K562 (cell line): ENCODE results near the gene APBB2. TPM values are rescaled to one million over a fixed set of nuclear protein-coding genes. Genes with fewer than 3 reads are reported as not detected.

Experiments used
- ATAC-seq: fragments of 200-7000 bp; cut with Tn5 transposase; 3 replicates; pipeline ENCODE4 v1.9.1; 2020; ENCODE audit warnings: moderate library complexity
- BruUV-seq: library from RNA; stranded (reverse); fragments of 400-500 nt; replicated peaks from 2 replicates; lab custom pipeline; 2021; lab: Mats Ljungman, UMichigan
- CTCF ChIA-PET: fragments of 300-600 bp; formaldehyde crosslinking; extraction: SDS; loops from one replicate; lab custom pipeline; 2021; ENCODE audit warnings: low intra/inter-chr PET ratio; lab: Yijun Ruan, JAX
- POLR2A ChIA-PET: fragments of 300-600, 350-650 bp; sonication (Branson Sonifier 250); formaldehyde crosslinking; extraction: SDS; loops from one replicate; lab custom pipeline; 2021; ENCODE audit warnings: antibody characterized with exemption, inconsistent platforms; lab: Yijun Ruan, JAX
- DNase-seq, 4 experiments: peaks; one replicate each; pipeline versions ENCODE4 v3.0.0 to v3.0.0-alpha.2; 2011 to 2018; ENCODE audit warnings: low spot score in 3 of 4, mixed read lengths in 3 of 4; ENCODE audit errors: extremely low read depth in 1 of 4
- FAIRE-seq: peaks from 2 replicates; lab custom pipeline; 2011; peaks lifted over from hg19 to GRCh38; lab: Jason Lieb, UNC
- H2AFZ ChIP-seq: 2 replicates; pipeline ENCODE4 v1.6.0; 2011; ENCODE audit warnings: low read depth, low read length, control low read depth, inconsistent platforms
- H3K27ac ChIP-seq: fragments of 200-600 bp; 3 replicates; pipeline ENCODE4 v1.8.0; 2011; ENCODE audit warnings: low read depth, mild to moderate bottlenecking, control low read depth, inconsistent platforms, low read length, moderate library complexity, mixed read lengths; ENCODE audit errors: extremely low read depth
- H3K27me3 ChIP-seq, 2 experiments: fragments of 300-600 bp in 1 of 2; 2 replicates in 1 of 2; 3 replicates in 1 of 2; pipeline versions ENCODE4 v1.6.0 to v1.8.0; 2011; ENCODE audit warnings: inconsistent platforms in 2 of 2, low read length in 2 of 2, mild to moderate bottlenecking in 1 of 2, mixed read lengths in 1 of 2, moderate library complexity in 1 of 2; ENCODE audit not compliant: control insufficient read depth in 2 of 2, insufficient read depth in 2 of 2
- H3K36me3 ChIP-seq: fragments of 300-600 bp; 3 replicates; pipeline ENCODE4 v1.8.0; 2011; ENCODE audit warnings: mild to moderate bottlenecking, low read length, inconsistent platforms; ENCODE audit not compliant: control insufficient read depth, insufficient read depth
- H3K4me1 ChIP-seq, 2 experiments: fragments of 200-600 bp in 1 of 2; replicated peaks in 1 of 2; 2 replicates in 1 of 2; 3 replicates in 1 of 2; pipeline versions ENCODE4 v1.5.1 to v1.8.0; 2011; ENCODE audit warnings: inconsistent platforms in 2 of 2, low read length in 2 of 2, mild to moderate bottlenecking in 1 of 2, mixed read lengths in 1 of 2, moderate library complexity in 1 of 2; ENCODE audit not compliant: control insufficient read depth in 2 of 2, insufficient read depth in 2 of 2
- H3K4me2 ChIP-seq: 2 replicates; pipeline ENCODE4 v1.6.1; 2011; ENCODE audit warnings: low read length, control low read depth, inconsistent platforms, mixed read lengths; ENCODE audit not compliant: insufficient read depth
- H3K4me3 ChIP-seq: fragments of 200-600 bp; sonication (generic), shearing (Covaris generic); 2 replicates; pipeline ENCODE4 v1.5.1; 2016; ENCODE audit warnings: control low read depth, inconsistent platforms
- H3K79me2 ChIP-seq: fragments of 200-600 bp; 3 replicates; pipeline ENCODE4 v1.8.0; 2011; ENCODE audit warnings: low read length, inconsistent platforms; ENCODE audit not compliant: control insufficient read depth, insufficient read depth
- H3K9ac ChIP-seq, 2 experiments: 2 replicates each; pipeline versions ENCODE4 v1.6.0 to v1.6.1; 2011; ENCODE audit warnings: low read depth in 2 of 2, low read length in 2 of 2, control low read depth in 1 of 2, inconsistent platforms in 1 of 2, mild to moderate bottlenecking in 1 of 2, mixed read lengths in 1 of 2; ENCODE audit not compliant: insufficient read depth in 1 of 2
- H3K9me1 ChIP-seq: one replicate; pipeline ENCODE4 v1.6.0; 2011; ENCODE audit warnings: inconsistent platforms, mild to moderate bottlenecking, low read length, moderate library complexity; ENCODE audit not compliant: control insufficient read depth, insufficient read depth
- H3K9me3 ChIP-seq: replicated peaks from 2 replicates; pipeline ENCODE4 v1.5.1; 2011; ENCODE audit warnings: low read depth, low read length, inconsistent platforms; ENCODE audit not compliant: control insufficient read depth, insufficient read depth
- H4K20me1 ChIP-seq: replicated peaks from 2 replicates; pipeline ENCODE4 v1.6.1; 2011; ENCODE audit warnings: low read length, inconsistent platforms, mixed read lengths; ENCODE audit not compliant: control insufficient read depth, insufficient read depth
- ATF1 ChIP-seq, 2 experiments: fragments of 450-650 bp in 1 of 2; IDR thresholded peaks; 2 replicates each; pipeline ENCODE4 v1.6.1; 2016; ENCODE audit warnings: missing compliant biosample characterization in 1 of 2, missing genetic modification characterization in 1 of 2
- BRCA1 ChIP-seq, 2 experiments: fragments of 450-650 bp in 1 of 2; sonication (generic) in 1 of 2; formaldehyde crosslinking in 1 of 2; IDR thresholded peaks; 2 replicates each; pipeline versions ENCODE4 v1.5.0 to v1.6.1; 2017 to 2020; ENCODE audit warnings: mild to moderate bottlenecking in 1 of 2, missing genetic modification reagents in 1 of 2
- HNRNPK ChIP-seq: fragments of 200-400 bp; formaldehyde crosslinking; IDR thresholded peaks from one replicate; pipeline ENCODE4 v1.6.1; 2018; ENCODE audit warnings: mild to moderate bottlenecking, low read depth, low read length; ENCODE audit not compliant: poor library complexity, severe bottlenecking
- JUNB ChIP-seq: fragments of 450-650 bp; formaldehyde crosslinking; conservative IDR thresholded peaks from 2 replicates; pipeline ENCODE4 v1.4.0; 2020; ENCODE audit warnings: mild to moderate bottlenecking
- SREBF2 ChIP-seq: sonication (generic); formaldehyde crosslinking; IDR thresholded peaks from 2 replicates; pipeline ENCODE4 v1.4.0; 2020; ENCODE audit warnings: mild to moderate bottlenecking, missing genetic modification reagents
- STAT5B ChIP-seq: fragments of 250-450 bp; sonication (Bioruptor Pico); IDR thresholded peaks from 2 replicates; pipeline ENCODE4 v1.8.0; 2021; ENCODE audit warnings: mild to moderate bottlenecking, inconsistent platforms
- TEAD2 ChIP-seq: fragments of 450-650 bp; IDR thresholded peaks from 2 replicates; pipeline ENCODE4 v1.6.1; 2016; ENCODE audit warnings: missing genetic modification characterization, control low read depth, missing compliant biosample characterization
- WGBS: fragments of 100-300 bp; shearing (Covaris generic); methylation state at CpG from one replicate; pipeline ENCODE4 v1.1.6; 2016; ENCODE audit warnings: low coverage, mixed read lengths; ENCODE audit not compliant: insufficient coverage; ENCODE audit errors: missing lambda C conversion rate; 5-methylcytosine and 5-hydroxymethylcytosine counted together
- in situ Hi-C: fragments of 300-500 bp; cut with MboI; formaldehyde crosslinking; loops from 4 replicates; pipeline ENCODE4 v1.15.0; 2018; ENCODE audit warnings: inconsistent platforms, mixed read lengths
- intact Hi-C: fragments of 100-400 bp; cut with micrococcal nuclease; formaldehyde crosslinking; loops from 2 replicates; pipeline ENCODE4 v1.14.2; 2022
- polyA plus RNA-seq, 8 experiments: library from polyadenylated mRNA; depleted of rRNA in 4 of 8; stranded (reverse) in 5 of 8; unstranded in 3 of 8; fragments of >200 nt; fragmentation: Nextera tagmentation in 2 of 8; fragmentation: Illumina TruSeq in 1 of 8; extraction: Ambion mirVana in 2 of 8; extraction: Trizol in 1 of 8; gene quantifications; 2 replicates each; pipeline versions ENCODE4 v1.2.1 to v1.2.3, GENCODE V29; 2011 to 2014; ENCODE audit warnings: inconsistent platforms in 1 of 8, missing spikeins in 1 of 8
- total RNA-seq, 7 experiments: library from RNA; depleted of rRNA in 6 of 7; stranded (reverse); fragments of >200 nt in 6 of 7; fragmentation: Illumina TruSeq in 2 of 7; extraction: Trizol in 2 of 7; gene quantifications; 2 replicates each; pipeline versions ENCODE4 v1.2.1 to v1.2.3, GENCODE V29; 2011 to 2021; ENCODE audit warnings: low replicate concordance in 1 of 7

Gene APBB2
- total and polyA plus RNA-seq, 9 of the 15 experiments (the other 6 are each of a cell fraction or from before 2014, with no cell fraction given): 0.08 to 2.1 (median 1.4) TPM

- no peaks in the 10 kb centered on the region for H3K79me2 ChIP-seq
- no peaks in the 10 kb centered on the region for H3K36me3 ChIP-seq
- H3K9ac ChIP-seq: no peak overlapping the region
- FAIRE-seq: no peak
- WGBS: 0% methylated on average over 6 of the region's 6 CpGs
- in situ Hi-C loops (no loop called here), intact Hi-C loops (no loop called here)
- no peaks in the 10 kb centered on the region for H3K9me3 ChIP-seq
- no peak overlapping the region for H3K27ac ChIP-seq
- no peak for ATAC-seq
- no TSS peak for BruUV-seq
- H4K20me1 ChIP-seq: no peaks in the 10 kb centered on the region
- TF ChIP-seq STAT5B (CRISPR knock-in tag): no peak
- TF ChIP-seq TEAD2: no peak
- no peak for TF ChIP-seq ATF1 (CRISPR knock-in tag; IDR thresholded peaks at IDR 0.05)
- TF ChIP-seq ATF1 (tag; IDR thresholded peaks at IDR 0.05): no peak
- no peak for TF ChIP-seq HNRNPK
- no peak for TF ChIP-seq JUNB (CRISPR knock-in tag)
- TF ChIP-seq BRCA1 (IDR thresholded peaks at IDR 0.05): no peak
- TF ChIP-seq BRCA1 (CRISPR knock-in tag; IDR thresholded peaks at IDR 0.05): no peak
- no peak for TF ChIP-seq SREBF2 (CRISPR knock-in tag)
- no peak overlapping the region for H3K4me2 ChIP-seq
- no peaks in the 10 kb centered on the region for H3K9me1 ChIP-seq
- CTCF ChIA-PET: no interaction called here
- H3K4me3 ChIP-seq: no peak overlapping the region
- no peak overlapping the region for H2AFZ ChIP-seq
- no peaks in the 10 kb centered on the region for H3K4me1 ChIP-seq
- DNase-seq: no peak
- peaks cover 32 to 57% of the 10 kb centered on the region in 2 experiments; a peak in 4 of 5 replicates for H3K27me3 ChIP-seq
- POLR2A ChIA-PET: no interaction called here
Measured at GRCh38 chr4:40890764-40891163, 323.6 kb downstream of the APBB2 start.
